ENCODE measurements around the gene LAMA2.

LAMA2 gene

GRCh38 chr6:128950864-128951263 is 67.9 kb downstream of the LAMA2 start:
- Mint-ChIP-seq H3K27ac (no peak overlapping the region), H3K27me3 (peaks cover 8% of the 10 kb centered on the region), H3K4me1 (ENCODE audit: low read depth) (no peaks in the 10 kb centered on the region), H3K4me3 (no peak overlapping the region), H3K9me3 (no peaks in the 10 kb centered on the region), H3K36me3 (ENCODE audit: low read depth) (no peaks in the 10 kb centered on the region)
- no peak for DNase-seq

- no peaks in the 10 kb centered on the region for H3K9me3 Mint-ChIP-seq
- no peak overlapping the region for H3K27ac Mint-ChIP-seq
- peaks cover under 1% of the 10 kb centered on the region for H3K27me3 Mint-ChIP-seq
Measured at GRCh38 chr6:128952902-128953301, 70.0 kb downstream of the LAMA2 start.

GRCh38 chr6:128954308-128955043 is 71.5 kb downstream of the LAMA2 start:
- Mint-ChIP-seq H3K4me3 (no peak overlapping the region), H3K27ac (no peak overlapping the region), H3K9me3 (no peaks in the 10 kb centered on the region), H3K36me3 (ENCODE audit: low read depth) (no peaks in the 10 kb centered on the region), H3K4me1 (ENCODE audit: low read depth) (no peaks in the 10 kb centered on the region), H3K27me3 (no peaks in the 10 kb centered on the region)
- DNase-seq, result no peak

More at GRCh38 chr6:128952902-128953301, 70.0 kb downstream of the LAMA2 start:
- no peaks in the 10 kb centered on the region for H3K36me3 Mint-ChIP-seq (ENCODE audit: low read depth)
- no peaks in the 10 kb centered on the region for H3K4me1 Mint-ChIP-seq (ENCODE audit: low read depth)
- H3K4me3 Mint-ChIP-seq, result no peak overlapping the region
- DNase-seq, result no peak

- no peaks in the 10 kb centered on the region for H3K4me1 Mint-ChIP-seq (ENCODE audit: low read depth)
- no peak overlapping the region for H3K27ac Mint-ChIP-seq
- no peak for DNase-seq
- peaks cover 13% of the 10 kb centered on the region for H3K27me3 Mint-ChIP-seq
- no peaks in the 10 kb centered on the region for H3K36me3 Mint-ChIP-seq (ENCODE audit: low read depth)
- H3K4me3 Mint-ChIP-seq, result no peak overlapping the region
- H3K9me3 Mint-ChIP-seq, result no peaks in the 10 kb centered on the region
Measured at GRCh38 chr6:128963561-128963960, 80.6 kb downstream of the LAMA2 start.

GRCh38 chr6:128964233-128964755 is 81.4 kb downstream of the LAMA2 start:
- H3K27ac Mint-ChIP-seq, result no peak overlapping the region
- H3K27me3 Mint-ChIP-seq, result peaks cover 13% of the 10 kb centered on the region
- no peaks in the 10 kb centered on the region for H3K36me3 Mint-ChIP-seq (ENCODE audit: low read depth)
- H3K9me3 Mint-ChIP-seq, result no peaks in the 10 kb centered on the region
- DNase-seq, result no peak
- no peaks in the 10 kb centered on the region for H3K4me1 Mint-ChIP-seq (ENCODE audit: low read depth)
- no peak overlapping the region for H3K4me3 Mint-ChIP-seq

GRCh38 chr6:128964771-128965170 is 81.8 kb downstream of the LAMA2 start:
- Mint-ChIP-seq H3K36me3 (ENCODE audit: low read depth) (no peaks in the 10 kb centered on the region), H3K9me3 (no peaks in the 10 kb centered on the region), H3K4me3 (no peak overlapping the region), H3K4me1 (ENCODE audit: low read depth) (no peaks in the 10 kb centered on the region), H3K27me3 (peaks cover 13% of the 10 kb centered on the region), H3K27ac (no peak overlapping the region)
- no peak for DNase-seq

- H3K4me3 Mint-ChIP-seq, result no peak overlapping the region
- H3K36me3 Mint-ChIP-seq (ENCODE audit: low read depth), result no peaks in the 10 kb centered on the region
- H3K4me1 Mint-ChIP-seq (ENCODE audit: low read depth), result no peaks in the 10 kb centered on the region
- no peak for DNase-seq
- H3K9me3 Mint-ChIP-seq, result no peaks in the 10 kb centered on the region
- no peak overlapping the region for H3K27ac Mint-ChIP-seq
- H3K27me3 Mint-ChIP-seq, result peaks cover 3% of the 10 kb centered on the region
Measured at GRCh38 chr6:128966934-128967333, 84.0 kb downstream of the LAMA2 start.

GRCh38 chr6:128979071-128979470 is 96.1 kb downstream of the LAMA2 start:
- Mint-ChIP-seq H3K36me3 (ENCODE audit: low read depth) (no peaks in the 10 kb centered on the region), H3K4me3 (no peak overlapping the region), H3K9me3 (no peaks in the 10 kb centered on the region), H3K27ac (no peak overlapping the region), H3K4me1 (ENCODE audit: low read depth) (no peaks in the 10 kb centered on the region), H3K27me3 (peaks cover 3% of the 10 kb centered on the region)
- no peak for DNase-seq

GRCh38 chr6:128981716-128982115 is 98.8 kb downstream of the LAMA2 start:
- H3K9me3 Mint-ChIP-seq, result no peaks in the 10 kb centered on the region
- no peak overlapping the region for H3K27ac Mint-ChIP-seq

GRCh38 chr6:128990360-128990759 is 107.4 kb downstream of the LAMA2 start:
- H3K4me1 Mint-ChIP-seq (ENCODE audit: low read depth), result no peaks in the 10 kb centered on the region
- no peak overlapping the region for H3K4me3 Mint-ChIP-seq
- H3K27ac Mint-ChIP-seq, result no peak overlapping the region
- no peaks in the 10 kb centered on the region for H3K36me3 Mint-ChIP-seq (ENCODE audit: low read depth)
- DNase-seq, result no peak
- no peaks in the 10 kb centered on the region for H3K27me3 Mint-ChIP-seq
- H3K9me3 Mint-ChIP-seq, result no peaks in the 10 kb centered on the region

More at GRCh38 chr6:128981716-128982115, 98.8 kb downstream of the LAMA2 start:
- no peaks in the 10 kb centered on the region for H3K36me3 Mint-ChIP-seq (ENCODE audit: low read depth)
- H3K4me1 Mint-ChIP-seq (ENCODE audit: low read depth), result no peaks in the 10 kb centered on the region
- no peak for DNase-seq
- peaks cover 3% of the 10 kb centered on the region for H3K27me3 Mint-ChIP-seq
- H3K4me3 Mint-ChIP-seq, result no peak overlapping the region

- H3K27ac Mint-ChIP-seq, result no peak overlapping the region
- no peaks in the 10 kb centered on the region for H3K9me3 Mint-ChIP-seq
- H3K4me1 Mint-ChIP-seq (ENCODE audit: low read depth), result no peaks in the 10 kb centered on the region
- peaks cover 1% of the 10 kb centered on the region for H3K27me3 Mint-ChIP-seq
- no peak overlapping the region for H3K4me3 Mint-ChIP-seq
- no peak for DNase-seq
- no peaks in the 10 kb centered on the region for H3K36me3 Mint-ChIP-seq (ENCODE audit: low read depth)
Measured at GRCh38 chr6:128990915-128991314, 108.0 kb downstream of the LAMA2 start.

GRCh38 chr6:128993166-128993565 is 110.2 kb downstream of the LAMA2 start:
- Mint-ChIP-seq H3K4me1 (ENCODE audit: low read depth) (no peaks in the 10 kb centered on the region), H3K27ac (no peak overlapping the region), H3K27me3 (peaks cover 7% of the 10 kb centered on the region), H3K36me3 (ENCODE audit: low read depth) (no peaks in the 10 kb centered on the region), H3K4me3 (no peak overlapping the region), H3K9me3 (no peaks in the 10 kb centered on the region)
- no peak for DNase-seq

- no peak overlapping the region for H3K4me3 Mint-ChIP-seq
- H3K27ac Mint-ChIP-seq, result no peak overlapping the region
- no peak for DNase-seq
- no peaks in the 10 kb centered on the region for H3K4me1 Mint-ChIP-seq (ENCODE audit: low read depth)
- H3K36me3 Mint-ChIP-seq (ENCODE audit: low read depth), result no peaks in the 10 kb centered on the region
- no peaks in the 10 kb centered on the region for H3K9me3 Mint-ChIP-seq
- peaks cover 7% of the 10 kb centered on the region for H3K27me3 Mint-ChIP-seq
Measured at GRCh38 chr6:128997880-128998279, 114.9 kb downstream of the LAMA2 start.

GRCh38 chr6:129006724-129007514 is 124.0 kb downstream of the LAMA2 start:
- no peaks in the 10 kb centered on the region for H3K9me3 Mint-ChIP-seq
- DNase-seq, result no peak
- peaks cover 7% of the 10 kb centered on the region for H3K27me3 Mint-ChIP-seq
- no peak overlapping the region for H3K27ac Mint-ChIP-seq
- H3K36me3 Mint-ChIP-seq (ENCODE audit: low read depth), result no peaks in the 10 kb centered on the region
- no peaks in the 10 kb centered on the region for H3K4me1 Mint-ChIP-seq (ENCODE audit: low read depth)
- no peak overlapping the region for H3K4me3 Mint-ChIP-seq

All from activated T-cell treated with anti-CD3 and anti-CD28 coated beads, Interleukin-2, amount 50 U/mL, for 24 hours (primary cell).